Caco-2 (cell line): ENCODE results near the gene CALD1. TPM values are rescaled to one million over a fixed set of nuclear protein-coding genes. Genes with fewer than 3 reads are reported as not detected.

ENCODE experiments used
- BruUV-seq: library from RNA; stranded (reverse); fragments of 400-500 nt; replicated peaks from 2 replicates; lab custom pipeline; 2021; lab: Mats Ljungman, UMichigan
- CTCF ChIA-PET: fragments of 300-600 bp; sonication (Branson Sonifier 250); formaldehyde crosslinking; loops from one replicate; lab custom pipeline; 2022; ENCODE audit warnings: antibody characterized with exemption; lab: Charles Lee
- POLR2A ChIA-PET: fragments of 300-600 bp; sonication (Branson Sonifier 250); formaldehyde crosslinking; loops from one replicate; lab custom pipeline; 2022; ENCODE audit warnings: antibody characterized with exemption; lab: Charles Lee
- DNase-seq, 2 experiments: peaks; one replicate each; pipeline versions ENCODE4 v3.0.0 to v3.0.0-alpha.2; 2020 to 2022
- H3K27me3 ChIP-seq: replicated peaks from 2 replicates; pipeline ENCODE4 v1.6.0; 2011; ENCODE audit warnings: low read length; ENCODE audit not compliant: control insufficient read depth, insufficient read depth
- H3K36me3 ChIP-seq: 2 replicates; pipeline ENCODE4 v1.5.1; 2011; ENCODE audit warnings: low read length; ENCODE audit not compliant: control insufficient read depth, insufficient read depth
- H3K4me1 ChIP-seq: fragments of 250-450 bp; sonication (Bioruptor Pico); 2 replicates; pipeline ENCODE4 v1.5.1; 2020; ENCODE audit warnings: mild to moderate bottlenecking
- H3K4me3 ChIP-seq: 2 replicates; pipeline ENCODE4 v1.5.1; 2011; ENCODE audit warnings: low read depth, mild to moderate bottlenecking, control low read depth, low read length
- H3K9me3 ChIP-seq: fragments of 250-450 bp; sonication (Bioruptor Pico); 2 replicates; pipeline ENCODE4 v1.5.1; 2020; ENCODE audit warnings: mild to moderate bottlenecking, moderate library complexity
- H3K27ac Mint-ChIP-seq: one replicate; pipeline ENCODE4 v1.8.0; 2022; ENCODE audit warnings: mixed read lengths; ENCODE audit not compliant: unreplicated experiment
- H3K27me3 Mint-ChIP-seq: one replicate; pipeline ENCODE4 v1.8.0; 2022; ENCODE audit warnings: mixed read lengths; ENCODE audit not compliant: insufficient read depth, unreplicated experiment
- H3K36me3 Mint-ChIP-seq: one replicate; pipeline ENCODE4 v1.8.0; 2022; ENCODE audit warnings: mild to moderate bottlenecking, mixed read lengths; ENCODE audit not compliant: insufficient read depth, unreplicated experiment
- H3K4me1 Mint-ChIP-seq: one replicate; pipeline ENCODE4 v1.8.0; 2022; ENCODE audit warnings: low read depth, mixed read lengths; ENCODE audit not compliant: unreplicated experiment
- H3K4me3 Mint-ChIP-seq: one replicate; pipeline ENCODE4 v1.8.0; 2022; ENCODE audit warnings: mild to moderate bottlenecking, moderate library complexity, mixed read lengths; ENCODE audit not compliant: unreplicated experiment
- H3K9me3 Mint-ChIP-seq: one replicate; pipeline ENCODE4 v1.8.0; 2022; ENCODE audit warnings: mixed read lengths; ENCODE audit not compliant: unreplicated experiment
- CTCF ChIP-seq, 2 experiments: fragments of 200-600 bp in 1 of 2; IDR thresholded peaks; 1 replicate in 1 of 2; 2 replicates in 1 of 2; pipeline versions ENCODE4 v1.5.1 to v1.8.0; 2011 to 2022; ENCODE audit warnings: antibody characterized with exemption in 1 of 2, control low read depth in 1 of 2, inconsistent platforms in 1 of 2, low read depth in 1 of 2, low read length in 1 of 2, mild to moderate bottlenecking in 1 of 2, moderate library complexity in 1 of 2; ENCODE audit not compliant: insufficient read depth in 1 of 2, severe bottlenecking in 1 of 2, unreplicated experiment in 1 of 2
- intact Hi-C: fragments of 100-400 bp; cut with micrococcal nuclease; formaldehyde crosslinking; loops from one replicate; pipeline ENCODE4 v1.10.0; 2022; ENCODE audit not compliant: unreplicated experiment
- total RNA-seq: library from RNA; stranded (reverse); gene quantifications from 2 replicates; pipeline ENCODE4 v1.2.3, GENCODE V29; 2022

The CALD1 gene
- total RNA-seq, 1 experiment from 2014 or later, result 155 TPM

GRCh38 chr7:134782121-134782623, 2.7 kb downstream of the CALD1 start:
- Histone ChIP-seq H3K36me3 (no peaks in the 10 kb centered on the region), H3K9me3 (no peaks in the 10 kb centered on the region), H3K4me3 (no peak overlapping the region), H3K27me3 (no peaks in the 10 kb centered on the region), H3K4me1 (peaks cover 31% of the 10 kb centered on the region)
- intact Hi-C loops, result no loop called here
- H3K27ac Mint-ChIP-seq, result no peak overlapping the region
- peaks cover 9% of the 10 kb centered on the region for H3K36me3 Mint-ChIP-seq
- peaks cover 29% of the 10 kb centered on the region for H3K4me1 Mint-ChIP-seq
- no peak overlapping the region for H3K4me3 Mint-ChIP-seq
- no peak for DNase-seq
- ChIA-PET CTCF (no interaction called here), POLR2A (no interaction called here)
- H3K27me3 Mint-ChIP-seq, result no peaks in the 10 kb centered on the region
- no peaks in the 10 kb centered on the region for H3K9me3 Mint-ChIP-seq
- BruUV-seq, result no TSS peak
- TF ChIP-seq CTCF (IDR thresholded peaks at IDR 0.05; ENCODE audit: insufficient read depth in 1 of 2, low read depth in 1 of 2, low read length in 1 of 2, severe bottlenecking in 1 of 2, unreplicated experiment in 1 of 2), result no peak

- ChIA-PET POLR2A (no interaction called here), CTCF (no interaction called here)
- no peak overlapping the region for H3K27ac Mint-ChIP-seq
- H3K4me1 ChIP-seq, result peaks cover 25% of the 10 kb centered on the region
- no peak for DNase-seq
- no peak overlapping the region for H3K4me3 Mint-ChIP-seq
- H3K27me3 ChIP-seq, result no peaks in the 10 kb centered on the region
- peaks cover 9% of the 10 kb centered on the region for H3K36me3 Mint-ChIP-seq
- no peak for TF ChIP-seq CTCF (IDR thresholded peaks at IDR 0.05; ENCODE audit: insufficient read depth in 1 of 2, low read depth in 1 of 2, low read length in 1 of 2, severe bottlenecking in 1 of 2, unreplicated experiment in 1 of 2)
- no peaks in the 10 kb centered on the region for H3K27me3 Mint-ChIP-seq
- H3K4me3 ChIP-seq, result no peak overlapping the region
- H3K36me3 ChIP-seq, result no peaks in the 10 kb centered on the region
- no peaks in the 10 kb centered on the region for H3K9me3 ChIP-seq
- no peaks in the 10 kb centered on the region for H3K9me3 Mint-ChIP-seq
- peaks cover 16% of the 10 kb centered on the region for H3K4me1 Mint-ChIP-seq
- intact Hi-C loops, result no loop called here
- no TSS peak for BruUV-seq
Observed at GRCh38 chr7:134783294-134784069, 4.0 kb downstream of the CALD1 start.

GRCh38 chr7:134784251-134785049, 5.0 kb downstream of the CALD1 start:
- BruUV-seq, result no TSS peak
- intact Hi-C loops, result no loop called here

More at GRCh38 chr7:134784251-134785049, 5.0 kb downstream of the CALD1 start:
- no peak for TF ChIP-seq CTCF (IDR thresholded peaks at IDR 0.05; ENCODE audit: insufficient read depth in 1 of 2, low read depth in 1 of 2, low read length in 1 of 2, severe bottlenecking in 1 of 2, unreplicated experiment in 1 of 2)
- Histone ChIP-seq H3K4me1 (peaks cover 20% of the 10 kb centered on the region), H3K27me3 (no peaks in the 10 kb centered on the region), H3K4me3 (no peak overlapping the region), H3K9me3 (no peaks in the 10 kb centered on the region), H3K36me3 (no peaks in the 10 kb centered on the region)
- no peak overlapping the region for H3K4me3 Mint-ChIP-seq
- no peak for DNase-seq
- no peaks in the 10 kb centered on the region for H3K27me3 Mint-ChIP-seq
- H3K4me1 Mint-ChIP-seq, result peaks cover 14% of the 10 kb centered on the region
- no peak overlapping the region for H3K27ac Mint-ChIP-seq
- CTCF ChIA-PET, result no interaction called here
- POLR2A ChIA-PET, result no interaction called here
- H3K36me3 Mint-ChIP-seq, result peaks cover 5% of the 10 kb centered on the region
- H3K9me3 Mint-ChIP-seq, result no peaks in the 10 kb centered on the region
